GM18868 (cell line): ENCODE data around the gene LIMS4.
"Not testable (repeated sequence)": the region's sequence is repeated elsewhere in the genome, so short reads cannot be mapped to it uniquely, and the experiment has no call there.

Experiments used
- ATAC-seq: cut with Tn5 transposase; IDR thresholded peaks from one replicate; pipeline ENCODE4 v1.9.1; 2021; ENCODE audit warnings: mild to moderate bottlenecking, moderate library complexity; ENCODE audit not compliant: unreplicated experiment

The LIMS4 gene

DNA sequence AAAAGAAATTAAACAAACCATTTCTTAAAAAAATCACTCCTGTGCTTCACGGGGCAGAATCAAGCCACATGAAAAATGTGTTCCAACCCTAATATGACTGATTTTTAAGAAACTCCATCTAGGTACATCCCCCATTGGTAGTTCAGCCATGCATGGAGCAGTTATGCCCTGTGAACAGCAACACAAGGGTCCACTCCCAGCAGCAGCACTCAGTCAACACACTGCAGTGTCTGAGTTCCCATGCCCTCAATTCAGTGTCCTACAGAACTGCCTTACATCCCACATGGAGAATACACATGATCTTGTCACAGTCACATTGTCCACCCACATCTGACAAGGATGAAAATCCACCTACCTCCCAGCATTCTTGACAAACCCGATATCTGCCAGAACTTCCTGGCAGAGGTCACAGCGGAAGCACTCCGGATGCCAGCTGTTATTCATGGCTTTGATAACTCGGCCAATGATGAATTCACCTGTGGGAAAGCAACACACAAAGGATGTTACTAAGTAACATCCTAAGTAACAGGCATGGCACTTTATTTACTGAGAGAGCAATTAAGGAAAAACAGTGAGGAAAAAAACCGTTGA lies 17.4 kb downstream of the LIMS4 start:
- not testable (repeated sequence) for ATAC-seq

DNA sequence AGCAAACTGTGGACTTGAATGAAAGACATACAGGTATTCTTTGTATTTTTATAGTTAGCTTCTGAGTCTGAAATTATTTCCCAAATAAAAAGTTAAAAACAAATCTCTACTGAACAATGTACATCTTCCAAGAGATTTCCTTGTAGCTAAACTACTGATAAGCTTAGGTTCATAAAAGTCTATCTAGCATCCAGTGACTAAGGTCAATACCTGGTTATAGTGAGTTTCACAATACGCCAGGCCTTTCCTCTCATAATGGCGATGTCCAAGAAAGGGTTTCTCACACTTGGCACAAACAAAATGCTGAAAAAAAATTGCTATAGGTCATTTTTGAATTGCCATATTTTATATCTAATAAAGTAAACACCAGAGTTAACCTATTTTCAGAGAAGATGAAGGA lies 21.7 kb downstream of the LIMS4 start:
- not testable (repeated sequence) for ATAC-seq

GRCh38 chr2:110449127-110449947 lies 23.3 kb downstream of the LIMS4 start:
- ATAC-seq = not testable (repeated sequence)

DNA sequence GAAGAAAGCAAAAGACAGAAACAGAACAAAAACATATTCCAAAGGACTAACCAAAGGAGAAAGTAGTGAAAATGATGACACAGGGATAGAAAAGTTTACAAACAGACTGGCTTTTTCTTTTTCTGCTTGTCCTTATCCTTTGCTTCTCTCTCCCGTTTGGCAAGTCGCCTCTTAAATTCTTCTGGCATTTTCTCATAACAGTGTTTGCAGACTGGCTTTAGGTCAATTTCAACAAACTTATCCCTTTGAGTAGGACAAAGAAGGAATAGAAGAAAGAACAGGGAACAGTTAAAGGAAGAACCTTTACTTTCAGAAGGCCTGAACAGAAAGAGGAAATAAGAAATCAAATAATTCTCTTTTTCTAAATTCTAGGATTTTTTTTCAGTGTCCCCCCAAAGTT lies 26.0 kb downstream of the LIMS4 start:
- not testable (repeated sequence) for ATAC-seq

- not testable (repeated sequence) for ATAC-seq
Measured at GRCh38 chr2:110443305-110444005, 29.2 kb downstream of the LIMS4 start.

GRCh38 chr2:110441905-110442304 lies 30.7 kb downstream of the LIMS4 start:
- ATAC-seq = not testable (repeated sequence)

DNA sequence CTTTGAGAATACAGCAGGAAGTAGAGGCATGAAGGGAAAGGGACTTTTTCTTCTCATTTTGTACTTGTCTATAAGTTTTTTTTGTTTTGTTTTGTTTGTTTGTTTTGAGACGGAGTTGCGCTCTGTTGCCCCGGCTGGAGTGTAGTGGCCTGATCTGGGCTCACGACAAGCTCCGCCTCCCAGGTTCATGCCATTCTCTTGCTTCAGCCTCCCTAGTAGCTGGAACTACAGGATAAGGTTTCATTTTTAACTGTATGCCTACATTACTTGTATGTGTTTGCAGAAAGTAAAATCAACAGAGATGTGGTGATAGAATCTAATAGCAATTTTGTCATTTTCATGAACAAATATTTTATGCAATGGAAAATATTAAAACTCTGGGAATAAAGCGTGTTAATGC lies 38.1 kb downstream of the LIMS4 start:
- ATAC-seq = not testable (repeated sequence)

- ATAC-seq = not testable (repeated sequence)
Measured at GRCh38 chr2:110425725-110426124, 46.9 kb downstream of the LIMS4 start.

DNA sequence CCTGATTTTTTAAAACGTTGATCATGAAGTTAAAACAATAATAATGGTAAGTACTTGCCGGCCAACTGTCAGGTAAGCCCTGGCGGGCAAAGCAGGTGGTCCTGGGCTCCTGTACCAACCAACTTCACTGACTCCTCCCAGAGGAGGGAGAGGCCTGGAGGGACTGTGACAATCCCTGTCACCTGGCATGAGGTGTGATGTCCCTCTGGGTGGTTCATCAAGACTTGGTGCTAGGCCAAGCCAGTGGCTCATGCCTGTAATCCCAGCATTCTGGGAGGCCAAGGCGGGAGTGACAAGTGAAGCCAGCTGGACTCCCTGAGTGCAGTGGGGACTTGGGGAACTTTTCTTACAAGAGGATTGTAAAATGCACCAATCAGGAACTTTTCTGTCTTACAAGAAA lies 48.2 kb downstream of the LIMS4 start:
- ATAC-seq = not testable (repeated sequence)

DNA sequence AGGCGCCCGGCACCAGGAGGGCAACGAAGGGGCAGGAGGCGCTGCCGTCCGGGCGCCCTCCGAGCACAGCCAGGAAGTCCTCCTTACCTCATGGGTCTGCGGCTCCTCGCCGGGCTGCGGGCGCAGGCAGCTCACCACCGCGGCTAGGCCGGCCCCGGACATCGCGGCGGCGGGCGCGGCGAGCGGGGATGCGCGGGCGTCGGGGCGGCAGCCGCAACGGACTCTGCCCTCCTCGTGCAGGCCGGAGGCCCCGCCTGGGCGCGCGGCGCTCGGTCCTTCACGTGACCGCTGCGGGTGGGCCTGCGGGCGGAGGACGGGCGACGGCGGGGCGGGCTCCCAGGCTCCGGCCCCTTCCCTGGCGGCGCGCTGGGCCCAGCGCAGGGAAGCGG lies 49.0 kb downstream of the LIMS4 start:
- ATAC-seq = not testable (repeated sequence)

DNA sequence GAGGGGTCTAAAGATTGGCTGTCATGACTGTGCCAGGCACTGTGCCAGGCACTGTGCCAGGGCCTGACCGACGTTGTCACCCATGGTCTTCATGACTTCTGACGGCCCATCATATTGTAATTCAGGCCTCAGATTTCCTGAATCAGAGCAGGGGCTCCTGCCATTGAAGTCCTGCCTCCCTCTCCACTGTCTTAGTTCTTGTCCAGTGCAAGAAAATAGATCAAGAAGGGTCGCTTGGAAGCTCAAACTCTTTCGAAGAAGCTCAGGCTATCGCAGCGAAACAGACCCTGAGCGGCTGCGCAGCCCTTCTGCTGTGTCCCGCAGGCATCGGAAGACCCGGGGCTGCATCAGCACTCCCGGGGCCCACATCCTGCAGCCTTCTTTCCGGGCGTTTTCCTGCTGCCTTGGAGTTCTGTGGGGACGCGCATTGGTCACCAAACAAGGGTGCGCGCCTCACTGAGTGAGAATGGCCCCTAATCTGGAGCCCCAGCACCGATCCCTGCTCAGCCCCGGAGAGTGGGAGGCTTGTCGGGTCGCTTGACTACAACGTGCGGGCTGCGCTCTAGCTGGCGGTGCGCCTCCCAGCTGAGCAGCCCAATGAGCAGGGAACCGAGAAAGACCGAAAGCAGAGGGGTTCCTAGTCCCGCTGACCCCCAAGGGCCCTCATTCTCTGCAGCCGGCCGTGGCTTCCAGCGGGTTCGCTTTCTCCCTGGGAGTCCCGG lies 49.6 kb downstream of the LIMS4 start:
- not testable (repeated sequence) for ATAC-seq

DNA sequence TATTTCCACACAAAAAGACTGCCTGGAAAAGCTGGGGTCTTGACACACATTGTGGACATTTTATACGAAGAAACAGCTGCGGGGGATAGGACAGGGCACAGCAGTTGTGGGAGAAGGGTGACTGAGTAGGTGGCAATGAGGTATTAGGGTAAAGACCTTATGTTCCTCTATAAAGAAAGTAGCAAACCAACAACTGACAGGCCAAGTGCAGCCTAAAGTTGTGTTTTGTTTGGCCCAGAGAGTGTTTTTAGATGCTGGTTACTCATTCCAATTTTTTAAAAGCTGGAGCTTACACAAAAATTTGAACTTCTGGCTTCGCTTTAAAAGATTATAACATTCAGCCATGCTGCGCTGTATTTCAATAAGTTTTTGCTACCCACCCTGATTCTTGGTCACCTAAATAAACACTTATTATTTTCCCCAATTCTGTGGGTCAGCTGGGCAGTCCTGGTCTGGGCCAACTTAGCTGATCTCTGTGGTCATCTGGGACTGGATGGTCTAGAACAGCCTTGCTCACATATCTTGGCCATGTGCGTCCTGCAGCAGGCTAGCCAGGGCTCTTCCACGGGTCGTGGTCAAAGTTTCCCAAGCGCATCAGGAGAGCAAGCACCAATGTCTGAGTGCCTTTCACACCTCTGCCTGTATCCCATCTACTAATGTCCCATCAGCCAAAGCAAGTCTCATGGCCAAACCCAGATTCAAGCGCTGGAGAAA lies 51.8 kb downstream of the LIMS4 start:
- ATAC-seq = not testable (repeated sequence)

- ATAC-seq = not testable (repeated sequence)
Measured at GRCh38 chr2:110407142-110407541, 65.5 kb downstream of the LIMS4 start.

DNA sequence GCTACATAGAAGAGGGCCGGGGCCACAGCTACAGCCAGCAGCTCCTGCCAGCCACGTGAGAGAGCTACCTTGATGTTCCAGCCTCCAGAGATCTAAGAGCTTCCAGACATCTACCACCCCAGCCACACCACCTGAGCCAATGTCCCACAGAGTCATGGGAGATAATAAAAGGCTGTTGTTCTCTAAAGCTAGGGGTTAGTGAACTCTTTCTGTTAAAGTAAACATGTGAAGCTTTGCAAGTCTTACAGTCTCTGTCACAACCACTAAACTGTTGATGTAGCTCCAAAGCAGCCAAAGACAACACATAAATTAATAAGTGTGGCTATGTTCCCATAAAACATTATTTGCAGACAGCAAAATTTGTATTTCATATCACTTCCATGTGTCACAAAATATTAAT lies 67.6 kb downstream of the LIMS4 start:
- not testable (repeated sequence) for ATAC-seq

DNA sequence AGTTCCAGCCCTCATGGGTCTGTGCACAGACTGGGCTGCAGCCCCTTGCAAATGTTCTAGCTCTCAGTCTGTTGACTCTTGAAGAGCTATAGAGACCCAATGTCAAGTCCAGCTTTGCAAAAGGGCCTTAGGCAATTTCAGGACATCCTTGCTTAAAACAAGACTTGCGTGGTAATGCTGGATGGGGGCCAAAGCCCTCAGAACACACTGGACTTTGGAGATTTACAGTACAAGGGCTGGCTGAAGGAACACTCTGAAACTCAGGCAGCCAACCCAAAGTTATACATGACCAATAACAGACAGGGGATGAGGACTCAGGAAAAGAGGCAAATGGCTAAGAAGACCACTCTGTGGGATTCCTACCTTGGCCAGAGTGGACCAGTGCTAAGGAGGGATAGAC lies 68.4 kb downstream of the LIMS4 start:
- ATAC-seq = not testable (repeated sequence)

GRCh38 chr2:110401001-110401618 lies 71.5 kb downstream of the LIMS4 start:
- peak; percentile 74 for ATAC-seq

- not testable (repeated sequence) for ATAC-seq
Measured at GRCh38 chr2:110399378-110399777, 73.2 kb downstream of the LIMS4 start.

DNA sequence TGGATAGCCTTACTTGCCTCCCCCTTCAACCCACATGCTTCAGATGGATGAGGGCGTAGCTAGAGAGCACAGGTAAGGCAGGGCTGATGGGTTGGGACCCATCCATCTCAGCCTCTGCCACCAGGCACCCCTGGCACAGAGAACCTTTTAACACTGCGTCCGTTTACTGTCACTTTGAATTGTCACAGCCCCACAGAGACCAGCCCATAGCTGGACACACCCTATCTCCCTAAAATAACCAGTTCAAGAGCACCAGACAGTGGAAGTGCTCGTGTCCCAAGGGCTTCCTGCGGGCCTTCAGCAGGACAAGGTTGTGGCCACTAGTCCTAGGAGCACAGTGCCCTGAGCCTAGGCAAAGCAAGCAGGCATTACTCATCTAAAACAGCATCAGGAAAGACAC lies 76.6 kb downstream of the LIMS4 start:
- not testable (repeated sequence) for ATAC-seq
